Esophagus squamous epithelium (tissue), 5 donors: Measurements from ENCODE around the gene LTBP1. TPM values are rescaled to one million over a fixed set of nuclear protein-coding genes. Genes with fewer than 3 reads are reported as not detected.

Experiments used
- DNase-seq: peaks from one replicate; lab custom pipeline; 2025; lab: John Stamatoyannopoulos, UW
- H3K27ac ChIP-seq, 4 donors: fragments of 200-600 bp; sonication (generic); one replicate each; pipeline ENCODE4 v1.5.1; 2016 to 2019; ENCODE audit warnings: mild to moderate bottlenecking in 1 of 4
- H3K27me3 ChIP-seq, 4 donors: fragments of 200-600 bp; sonication (generic); 1 replicate in 3 of 4; 2 replicates in 1 of 4; pipeline versions ENCODE4 v1.5.1 to v1.6.0; 2017 to 2021; ENCODE audit warnings: antibody characterized with exemption in 1 of 4
- H3K36me3 ChIP-seq, 3 donors: fragments of 200-600 bp; sonication (generic); one replicate each; pipeline ENCODE4 v1.5.1; 2016 to 2019
- H3K4me1 ChIP-seq, 3 donors: fragments of 200-600 bp; sonication (generic); one replicate each; pipeline ENCODE4 v1.5.1; 2017 to 2019
- H3K4me3 ChIP-seq, 4 donors: fragments of 200-600 bp; sonication (generic); 1 replicate in 3 of 4; 2 replicates in 1 of 4; pipeline ENCODE4 v1.5.1; 2016 to 2019; ENCODE audit warnings: mild to moderate bottlenecking in 2 of 4, moderate library complexity in 1 of 4
- H3K9me3 ChIP-seq, 3 donors: fragments of 200-600 bp; sonication (generic); one replicate each; pipeline ENCODE4 v1.5.1; 2016 to 2019
- CTCF ChIP-seq, 6 experiments: fragments of 450-650 bp in 4 of 6; fragments of 200-600 bp in 2 of 6; sonication (generic) in 2 of 6; IDR thresholded peaks; one replicate each; pipeline ENCODE4 v1.5.1; 2016 to 2019; ENCODE audit warnings: antibody characterized with exemption in 6 of 6, mild to moderate bottlenecking in 4 of 6, moderate library complexity in 4 of 6
- POLR2A ChIP-seq, 4 donors: fragments of 450-650 bp; IDR thresholded peaks; one replicate each; pipeline ENCODE4 v1.6.1; 2017; ENCODE audit warnings: antibody characterized with exemption in 4 of 4, mild to moderate bottlenecking in 4 of 4, moderate library complexity in 3 of 4
- WGBS, 2 donors: methylation state at CpG; one replicate each; pipeline ENCODE4 v1.1.5; 2018; 5-methylcytosine and 5-hydroxymethylcytosine counted together
- intact Hi-C: fragments of 100-400 bp; cut with DNase I; formaldehyde crosslinking; loops from one replicate; pipeline ENCODE4 v1.15.0; 2022
- total RNA-seq, 4 donors: library from RNA; depleted of rRNA; stranded (reverse); fragments of >200 nt; gene quantifications; one replicate each; pipeline ENCODE4 v1.1.0, GENCODE V29; 2016
- donor health status: DM: yes; HTN: yes; CAD: no.

The LTBP1 gene
- total RNA-seq, 4 donors from 2014 or later: 5.5 to 69.4 (median 32.6) TPM

DNA sequence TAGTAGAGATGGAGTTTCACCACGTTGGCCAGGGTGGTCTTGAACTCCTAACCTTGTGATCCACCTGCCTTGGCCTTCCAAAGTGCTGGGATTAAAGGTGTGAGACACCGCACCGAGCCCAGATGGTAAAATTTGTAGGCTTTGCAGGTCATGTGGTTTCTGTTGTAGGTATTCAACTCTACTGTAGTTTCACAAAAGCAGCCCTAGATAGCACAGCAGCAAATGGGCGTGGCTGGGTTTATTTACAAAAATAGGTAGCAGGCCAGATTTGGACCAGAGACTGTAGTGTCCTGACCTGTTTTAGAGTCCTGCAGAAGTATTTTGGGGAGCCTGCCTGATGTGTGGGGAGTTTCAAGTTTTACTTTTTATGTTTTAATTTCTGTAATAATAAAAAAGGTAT, 445.6 kb downstream of the LTBP1 start:
- no peak for TF ChIP-seq CTCF (IDR thresholded peaks at IDR 0.05)
- Histone ChIP-seq H3K27ac (no peak overlapping the region), H3K4me3 (no peak overlapping the region), H3K4me1 (no peaks in the 10 kb centered on the region), H3K27me3 (no peaks in the 10 kb centered on the region), H3K36me3 (no peaks in the 10 kb centered on the region), H3K9me3 (no peaks in the 10 kb centered on the region)
- 90 to 93% methylated on average over 3 to 4 of the region's 4 CpGs for WGBS, 2 donors
- DNase-seq: no peak
- intact Hi-C loops: no loop called here

DNA sequence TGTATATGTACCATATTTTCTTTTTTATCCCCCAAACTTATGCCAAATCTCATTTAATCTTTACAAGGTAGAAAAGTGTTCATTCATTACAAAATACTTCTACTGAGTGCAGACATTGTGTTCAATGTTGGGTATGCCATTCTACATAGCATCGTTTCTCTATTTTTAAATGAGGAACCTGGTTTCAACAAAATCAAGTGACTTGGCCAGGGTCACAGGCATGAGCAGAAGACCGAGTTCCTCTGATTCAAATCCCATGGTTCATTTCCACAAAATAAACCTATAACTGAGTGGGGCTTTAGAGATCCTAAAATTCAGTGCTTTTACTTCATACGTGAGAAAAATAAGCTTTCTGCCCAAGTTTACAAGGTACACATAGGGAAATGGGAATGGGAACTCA, 448.3 kb downstream of the LTBP1 start:
- H3K4me3 ChIP-seq: no peak overlapping the region
- 78 to 87% methylated on average over 3 of the region's 3 CpGs for WGBS, 2 donors
- DNase-seq: no peak
- no peaks in the 10 kb centered on the region for H3K4me1 ChIP-seq
- no peaks in the 10 kb centered on the region for H3K36me3 ChIP-seq
- TF ChIP-seq CTCF (IDR thresholded peaks at IDR 0.05) (no peak), POLR2A (IDR thresholded peaks at IDR 0.05) (no peak)
- H3K27me3 ChIP-seq: no peaks in the 10 kb centered on the region
- intact Hi-C loops: no loop called here
- no peak overlapping the region for H3K27ac ChIP-seq
- no peaks in the 10 kb centered on the region for H3K9me3 ChIP-seq

GRCh38 chr2:33395655-33396249, 449.0 kb downstream of the LTBP1 start:
- H3K9me3 ChIP-seq: no peaks in the 10 kb centered on the region
- intact Hi-C loops: no loop called here
- no peaks in the 10 kb centered on the region for H3K36me3 ChIP-seq
- H3K4me3 ChIP-seq: no peak overlapping the region
- no peaks in the 10 kb centered on the region for H3K4me1 ChIP-seq
- TF ChIP-seq POLR2A (IDR thresholded peaks at IDR 0.05) (no peak), CTCF (IDR thresholded peaks at IDR 0.05) (peak in 4 of 6 experiments; percentile 35 to 62 (median 55))
- no peaks in the 10 kb centered on the region for H3K27me3 ChIP-seq
- H3K27ac ChIP-seq: peak overlapping the region in 1 of 4 donors; percentile 33
- no peak for DNase-seq

GRCh38 chr2:33404321-33404720, 457.6 kb downstream of the LTBP1 start:
- no peaks in the 10 kb centered on the region for H3K4me1 ChIP-seq
- DNase-seq: no peak
- TF ChIP-seq POLR2A (IDR thresholded peaks at IDR 0.05): no peak
- TF ChIP-seq CTCF (IDR thresholded peaks at IDR 0.05): no peak
- intact Hi-C loops: no loop called here
- peaks cover 0 to 8% (median 0%) of the 10 kb centered on the region in 3 donors for H3K9me3 ChIP-seq
- no peak overlapping the region for H3K4me3 ChIP-seq
- H3K27me3 ChIP-seq: no peaks in the 10 kb centered on the region
- H3K36me3 ChIP-seq: no peaks in the 10 kb centered on the region
- H3K27ac ChIP-seq: no peak overlapping the region
- WGBS, 2 donors: 82 to 97% methylated on average over 3 to 5 of the region's 5 CpGs

DNA sequence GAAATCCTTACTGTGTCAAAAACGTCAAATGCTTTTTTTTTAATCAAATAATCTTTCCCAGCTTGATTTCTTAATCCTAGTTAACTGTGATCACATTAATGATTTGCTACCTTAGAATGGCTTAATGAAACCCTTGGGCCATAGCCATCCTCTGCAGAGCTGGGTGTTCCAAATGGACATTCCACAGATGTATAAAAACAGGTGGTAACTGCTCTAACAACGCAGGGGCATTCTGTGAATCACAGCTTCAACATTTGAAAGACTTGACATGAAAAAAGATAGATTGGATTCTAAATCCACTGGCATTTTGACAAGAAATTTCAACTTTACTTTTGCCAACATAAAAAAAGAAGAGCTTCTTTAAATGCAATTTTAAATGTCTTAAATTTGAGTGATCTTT, 459.9 kb downstream of the LTBP1 start:
- Histone ChIP-seq H3K27me3 (no peaks in the 10 kb centered on the region), H3K27ac (no peak overlapping the region), H3K36me3 (no peaks in the 10 kb centered on the region), H3K4me1 (no peaks in the 10 kb centered on the region), H3K9me3 (peaks cover 0 to 8% (median 0%) of the 10 kb centered on the region in 3 donors), H3K4me3 (no peak overlapping the region)
- WGBS, 2 donors: 31 to 40% methylated on average over 2 of the region's 2 CpGs
- no peak for DNase-seq
- intact Hi-C loops: no loop called here
- no peak for TF ChIP-seq CTCF (IDR thresholded peaks at IDR 0.05)
- no peak for TF ChIP-seq POLR2A (IDR thresholded peaks at IDR 0.05)
